Bone marrow (tissue), 2 donors: ENCODE results near the gene KRTAP17-1.

ENCODE experiments used
- DNase-seq, 2 donors: peaks; one replicate each; lab custom pipeline; 2025; lab: John Stamatoyannopoulos, UW

KRTAP17-1 gene

DNA sequence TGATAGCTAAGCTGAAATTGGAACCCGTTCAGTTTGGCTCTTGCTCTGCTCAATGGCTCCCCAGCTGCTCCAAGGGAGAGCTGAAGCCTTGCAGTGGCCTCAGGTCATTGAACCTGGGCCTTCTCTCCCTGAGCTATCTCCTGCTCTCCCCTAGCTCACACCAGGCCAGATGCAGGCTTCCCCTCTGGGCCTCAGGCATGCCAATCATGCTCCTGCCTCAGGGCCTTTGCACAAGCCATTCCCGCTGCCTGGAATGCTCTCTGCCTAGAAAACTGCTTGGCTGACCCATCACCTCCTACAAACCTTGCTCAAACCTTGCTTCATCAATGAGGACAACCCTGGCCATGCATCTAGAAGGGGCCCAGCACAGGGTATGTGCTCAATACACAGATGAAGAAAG, 16.7 kb upstream of the KRTAP17-1 start:
- no peak for DNase-seq

DNA sequence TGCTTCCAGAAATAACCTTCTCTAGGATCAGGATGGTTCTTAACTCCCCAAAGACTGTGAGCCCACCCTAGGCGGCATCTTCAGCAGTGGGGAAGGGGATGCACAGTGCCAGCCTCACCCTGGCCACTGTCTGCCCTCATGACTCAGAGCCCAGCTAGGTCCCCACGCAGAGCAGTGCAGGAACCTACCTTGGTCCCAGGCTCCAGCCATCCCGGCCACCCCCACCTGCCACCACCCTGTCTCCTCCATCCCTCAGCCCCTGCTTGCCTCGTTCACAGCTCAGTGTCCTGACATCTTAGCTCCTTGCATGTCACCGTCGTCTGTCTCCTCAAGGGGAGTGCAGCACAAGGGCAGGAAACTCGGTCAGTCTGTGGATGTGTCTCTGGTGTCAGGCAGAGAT, 16.1 kb upstream of the KRTAP17-1 start:
- no peak for DNase-seq

DNA sequence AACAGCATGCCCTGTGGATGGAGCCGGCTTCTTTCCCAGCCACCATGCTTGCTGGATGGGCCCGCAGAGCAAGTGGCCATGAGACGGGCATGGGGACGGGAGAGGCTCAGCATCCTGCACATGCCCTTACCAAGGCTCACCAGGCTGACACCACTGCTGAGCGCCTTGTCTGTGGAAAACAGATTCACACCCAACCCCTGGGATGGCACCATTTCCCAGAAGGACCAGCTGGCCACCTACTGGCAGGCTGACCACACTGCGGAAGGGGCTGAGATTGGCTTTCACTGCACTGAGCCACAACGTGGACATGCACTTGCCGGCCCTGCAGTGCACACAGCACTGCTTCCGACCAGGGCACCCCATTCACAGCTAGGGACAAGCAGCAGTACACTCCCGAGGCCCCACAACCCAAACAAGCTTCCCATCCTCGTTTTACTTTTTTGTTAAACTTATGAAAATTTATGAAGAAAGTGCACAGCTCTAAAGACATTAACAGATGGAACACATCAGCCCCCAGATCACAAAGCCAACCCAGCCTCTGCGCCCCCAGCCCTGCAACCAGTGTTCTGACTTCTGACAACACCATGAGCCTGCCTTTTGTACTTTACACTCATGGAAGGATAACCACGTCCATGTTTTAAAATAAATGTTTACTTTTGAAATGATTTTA, 13.9 kb upstream of the KRTAP17-1 start:
- no peak for DNase-seq

DNA sequence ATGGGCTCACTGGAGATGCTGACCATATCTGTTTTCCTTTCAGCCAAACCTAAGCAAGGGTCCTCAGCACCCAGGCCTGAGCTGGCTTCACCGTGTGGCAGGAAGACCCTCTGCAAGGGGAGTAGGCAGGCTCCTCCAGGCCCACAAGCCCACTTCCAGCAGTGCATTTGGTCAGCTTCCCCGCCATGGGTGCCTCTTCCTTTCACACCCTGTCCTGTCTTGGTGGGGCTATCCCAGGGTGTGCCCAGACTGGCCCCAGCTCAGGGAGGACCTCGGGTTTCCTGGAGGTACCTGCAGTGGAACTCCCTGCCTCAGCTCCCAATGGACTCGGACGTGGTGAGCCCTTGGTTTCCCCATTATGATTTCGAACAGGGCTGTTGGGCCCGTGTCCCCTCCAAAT, 12.7 kb upstream of the KRTAP17-1 start:
- no peak for DNase-seq

DNA sequence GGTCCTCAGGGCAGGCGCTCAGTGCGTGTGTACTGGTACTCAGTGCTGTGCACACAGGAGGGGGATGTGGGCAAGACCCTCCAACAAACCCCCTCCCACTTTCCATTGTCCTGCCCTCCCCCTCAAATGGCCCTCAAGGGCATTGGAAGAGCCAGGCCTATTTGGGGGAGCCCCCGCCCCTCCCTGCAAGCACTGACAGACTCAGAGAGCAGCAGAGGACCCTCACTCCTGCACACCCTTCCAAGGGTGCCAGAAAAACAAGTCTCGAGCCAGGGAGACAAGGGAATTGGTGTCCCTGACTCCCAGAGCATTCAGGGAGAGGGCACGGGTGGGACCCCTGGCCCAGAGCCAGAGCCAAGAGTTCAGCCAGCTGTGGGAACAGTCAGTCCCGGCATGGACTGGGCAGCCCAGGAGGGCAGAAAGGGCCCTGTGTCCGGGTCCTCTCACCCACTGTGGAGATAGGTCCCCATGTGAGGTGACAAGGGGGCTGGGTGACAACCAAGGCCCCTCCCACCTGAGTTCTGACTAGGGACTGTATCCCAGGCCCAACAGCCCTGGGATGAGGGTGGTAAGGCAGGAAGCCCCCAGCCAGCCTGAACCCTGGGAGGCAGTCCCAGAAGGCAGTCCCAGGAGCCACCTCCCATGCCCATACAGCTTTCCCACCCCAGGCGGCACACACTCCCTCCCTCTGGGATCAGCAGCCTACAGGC, 12.1 kb upstream of the KRTAP17-1 start:
- no peak for DNase-seq

DNA sequence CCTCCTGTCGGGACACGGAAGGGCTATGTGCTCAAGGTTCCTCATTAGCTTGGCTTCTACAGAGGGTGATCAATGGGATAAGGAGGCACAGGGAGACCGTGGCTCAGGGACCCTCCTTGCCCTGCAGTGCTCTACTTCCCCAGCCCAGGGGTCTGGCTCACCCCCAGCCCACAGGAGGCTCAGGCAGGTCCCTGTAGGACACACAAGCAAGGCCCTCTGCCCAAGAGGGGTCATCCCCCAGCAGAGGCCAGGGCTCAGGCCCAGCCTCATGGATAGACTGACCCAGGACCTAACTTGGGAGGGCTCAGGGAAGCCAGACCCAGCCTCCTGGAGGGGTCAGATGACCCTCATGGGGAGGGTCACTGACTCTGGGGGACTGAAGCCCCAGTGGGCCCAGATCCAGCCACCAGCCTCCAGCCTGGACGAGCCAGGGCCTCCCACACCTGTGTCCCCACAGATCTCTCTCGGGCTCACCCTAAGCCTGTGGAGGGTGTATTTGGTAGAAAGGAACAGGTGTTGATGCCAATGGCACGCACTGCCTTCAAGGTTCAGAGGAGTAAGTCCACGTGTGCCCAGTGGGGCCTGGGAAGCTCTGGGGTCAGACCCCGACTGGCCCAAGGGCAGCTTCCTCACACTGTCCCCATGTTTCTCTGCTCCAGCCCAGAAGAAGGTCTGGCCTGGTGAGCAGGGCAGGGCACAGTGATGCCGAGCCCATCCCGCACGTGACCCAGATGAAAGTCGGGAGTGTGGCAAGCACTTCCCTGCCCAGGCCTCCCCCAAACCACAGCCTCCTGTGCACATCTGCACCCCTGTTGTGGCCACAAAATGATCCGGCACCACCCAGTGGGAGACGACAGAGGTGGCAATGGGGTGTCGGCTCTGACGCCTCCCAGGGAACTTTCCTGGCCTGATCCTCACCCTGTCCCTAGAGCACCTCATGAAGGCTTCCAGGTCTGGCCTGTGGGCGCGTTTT, 10.9 kb upstream of the KRTAP17-1 start:
- DNase-seq = no peak

DNA sequence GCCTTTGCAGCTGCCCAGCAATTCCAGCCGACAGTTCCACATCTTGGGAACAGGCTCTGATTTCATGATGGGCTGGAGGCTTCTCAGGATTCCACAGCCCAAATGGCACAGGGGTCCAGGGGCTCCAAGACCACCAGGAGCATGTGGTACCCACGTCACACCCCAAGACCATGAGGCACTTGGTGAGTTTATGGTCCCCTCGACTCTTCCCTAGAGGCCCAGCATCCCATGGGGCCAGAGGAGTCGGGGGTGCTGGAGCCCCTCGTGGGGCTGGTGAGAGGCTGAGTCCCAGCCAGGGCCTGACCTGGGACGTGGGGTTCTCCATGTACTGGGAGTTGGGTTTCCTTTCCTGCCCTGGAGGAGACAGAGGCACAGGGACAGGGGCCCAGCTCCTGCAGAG, 10.1 kb upstream of the KRTAP17-1 start:
- no peak for DNase-seq

DNA sequence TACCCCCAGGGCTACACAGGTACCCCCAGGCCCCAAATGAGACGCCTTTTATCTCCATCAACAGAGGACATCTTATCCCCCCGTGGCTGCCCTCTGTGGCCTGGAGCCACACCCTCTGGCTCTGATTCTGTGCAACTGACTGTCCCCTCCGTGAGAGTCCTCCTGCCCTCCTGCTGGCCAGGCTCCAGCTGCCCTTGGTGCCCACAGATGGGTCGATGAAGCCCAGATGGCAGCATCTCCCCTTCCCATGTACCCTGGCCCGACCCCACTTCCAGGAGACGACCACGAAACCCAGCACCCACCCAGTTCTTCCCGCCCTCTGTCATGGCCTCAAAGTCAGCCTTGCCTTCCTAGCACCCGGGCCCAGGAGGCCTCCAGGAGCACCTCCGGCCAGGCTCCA, 9.6 kb upstream of the KRTAP17-1 start:
- no peak for DNase-seq

DNA sequence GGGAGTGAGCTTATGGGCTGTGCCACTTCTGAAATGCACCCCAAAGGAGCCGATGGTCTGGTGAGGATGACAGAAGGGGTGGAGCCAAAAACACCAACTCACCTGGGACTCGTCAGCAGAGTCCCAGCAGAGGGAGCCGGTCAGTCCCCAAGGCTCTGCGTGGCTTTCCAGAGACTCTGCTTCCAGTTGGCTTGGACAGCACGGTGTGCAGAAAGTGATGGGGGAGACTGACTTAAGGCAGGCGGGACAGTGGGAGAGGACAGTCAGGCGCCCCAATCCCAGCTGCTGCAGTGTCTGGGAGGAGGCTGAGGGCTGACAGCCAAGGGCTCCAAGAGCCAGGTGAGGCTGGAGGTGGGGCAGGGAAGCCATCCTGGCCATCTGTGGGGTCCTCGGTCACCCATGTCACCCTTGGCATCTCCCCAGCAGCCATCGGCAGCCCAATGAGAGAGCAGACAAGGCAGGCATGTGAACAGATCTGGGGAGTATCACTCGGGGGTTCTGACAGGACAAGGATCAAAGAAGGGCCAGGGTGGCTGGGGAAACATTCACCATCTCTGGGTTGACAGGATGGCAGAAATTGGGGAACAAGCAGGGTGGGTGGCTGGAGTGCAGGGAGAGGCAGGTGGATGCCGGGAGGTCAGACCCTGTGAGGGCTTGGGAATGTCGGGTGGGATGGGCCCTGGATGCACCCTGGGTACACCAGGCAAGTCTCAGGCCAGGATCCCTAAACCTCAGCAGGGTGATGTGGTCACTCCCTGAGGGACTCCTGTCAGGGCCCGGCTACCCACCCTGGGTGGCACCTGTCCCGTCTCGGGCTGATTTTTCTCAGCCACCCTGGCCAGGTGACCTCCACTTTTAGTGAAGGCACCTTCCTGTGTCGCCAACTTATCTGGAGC, 8.9 kb upstream of the KRTAP17-1 start:
- DNase-seq = no peak

DNA sequence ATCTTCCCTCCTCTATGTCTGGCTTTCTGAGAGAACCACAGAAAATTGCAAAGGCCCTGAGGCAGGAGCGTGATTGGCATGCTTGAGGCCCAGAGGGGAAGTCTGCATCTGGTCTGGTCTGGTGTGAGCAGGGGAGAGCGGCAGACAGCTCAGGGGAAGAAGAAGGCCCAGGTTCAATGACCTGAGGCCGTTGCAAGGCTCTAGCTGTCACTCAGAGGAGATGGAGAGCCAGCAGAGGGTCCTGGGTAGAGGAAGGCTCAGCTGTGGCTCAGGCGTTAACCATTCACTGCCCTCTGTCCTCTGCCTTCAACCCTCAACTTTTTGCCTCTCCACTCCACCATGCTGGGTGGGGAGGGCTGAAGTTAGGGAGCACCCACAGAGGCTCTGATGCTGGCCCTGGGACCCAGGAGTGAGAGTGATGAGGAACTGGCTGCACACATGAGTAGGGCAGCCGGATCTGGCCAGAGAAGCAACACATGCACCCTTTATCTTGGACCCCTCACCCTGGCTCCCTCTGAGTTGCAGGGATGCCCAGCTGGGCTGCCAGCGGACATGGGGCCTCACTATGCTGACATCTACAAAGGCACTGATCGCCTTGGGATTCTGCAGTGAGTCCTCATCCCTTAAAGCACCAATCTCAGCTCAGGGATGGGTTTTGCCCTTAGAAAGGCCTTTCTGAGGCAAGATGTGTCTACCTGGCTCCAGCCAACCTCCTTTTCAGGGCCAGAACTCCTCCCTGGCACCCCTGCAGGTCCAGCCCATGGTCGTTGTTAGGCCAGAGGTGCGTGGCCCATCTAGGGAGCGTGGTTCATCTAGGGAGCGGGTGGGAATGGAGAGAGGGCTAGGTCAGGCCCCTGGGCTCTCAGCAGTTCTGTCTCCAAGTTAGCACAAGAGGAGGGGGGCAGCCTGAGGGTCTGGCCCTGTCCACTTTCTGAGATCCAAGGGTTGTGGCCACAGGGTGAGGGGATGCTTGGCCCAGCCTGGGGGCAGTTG, 7.7 kb upstream of the KRTAP17-1 start:
- DNase-seq = no peak

DNA sequence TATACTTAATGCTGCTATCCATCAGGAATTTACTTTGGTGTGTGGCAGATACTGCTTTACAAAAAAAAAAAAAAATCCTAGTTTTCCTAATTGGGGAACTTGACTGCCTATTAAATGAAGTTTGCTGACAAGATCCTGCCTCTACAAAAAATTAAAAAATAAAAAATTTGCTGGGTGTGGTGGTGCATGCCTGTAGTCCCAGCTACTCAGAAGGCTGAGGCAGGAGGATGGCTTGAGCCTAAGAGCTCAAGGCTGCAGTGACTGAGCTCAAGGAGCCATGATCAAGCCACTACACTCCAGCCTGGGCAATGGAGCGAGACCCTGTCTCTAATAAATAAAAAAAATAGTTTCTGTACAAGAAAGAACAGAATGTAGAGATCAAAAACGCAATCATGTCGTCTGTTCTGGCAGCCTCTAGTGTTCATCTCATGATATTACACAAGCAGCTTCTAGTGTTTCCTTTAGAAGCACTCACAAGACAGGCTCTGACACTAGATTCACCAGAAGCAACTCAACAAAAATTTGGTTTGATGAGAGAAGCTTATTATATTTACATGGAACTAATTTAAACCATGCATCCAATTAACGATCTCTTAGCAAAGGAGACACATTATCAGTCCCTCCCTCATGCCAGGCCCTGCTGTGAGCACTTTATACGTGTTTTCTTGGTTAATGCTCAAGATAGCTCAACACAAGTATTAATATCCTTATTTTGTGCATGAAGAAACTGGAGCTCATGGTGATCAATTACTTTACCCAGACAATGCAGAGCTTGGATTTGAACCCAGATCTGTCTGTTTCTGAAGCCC, 6.8 kb upstream of the KRTAP17-1 start:
- DNase-seq = peak in 1 of 2 donors; percentile 37

DNA sequence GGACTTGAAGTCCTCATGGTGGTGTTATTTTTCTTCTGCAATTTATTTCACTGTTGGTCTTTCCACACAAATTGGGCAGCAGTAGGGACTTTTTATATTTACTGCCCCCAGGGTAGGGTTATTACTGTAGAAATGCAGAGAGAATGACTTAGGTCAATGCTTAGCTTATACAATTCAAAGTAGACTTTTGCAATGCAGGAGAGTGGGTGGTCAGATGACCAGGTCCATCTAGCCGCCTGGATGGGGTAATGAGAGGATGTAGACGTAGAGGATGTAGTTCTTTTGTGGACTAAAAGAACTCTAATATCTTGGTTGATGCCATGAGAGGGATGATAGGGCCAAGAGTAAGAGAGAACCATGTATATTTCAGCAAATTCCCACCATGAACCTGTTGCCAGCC, 2.7 kb upstream of the KRTAP17-1 start:
- no peak for DNase-seq

DNA sequence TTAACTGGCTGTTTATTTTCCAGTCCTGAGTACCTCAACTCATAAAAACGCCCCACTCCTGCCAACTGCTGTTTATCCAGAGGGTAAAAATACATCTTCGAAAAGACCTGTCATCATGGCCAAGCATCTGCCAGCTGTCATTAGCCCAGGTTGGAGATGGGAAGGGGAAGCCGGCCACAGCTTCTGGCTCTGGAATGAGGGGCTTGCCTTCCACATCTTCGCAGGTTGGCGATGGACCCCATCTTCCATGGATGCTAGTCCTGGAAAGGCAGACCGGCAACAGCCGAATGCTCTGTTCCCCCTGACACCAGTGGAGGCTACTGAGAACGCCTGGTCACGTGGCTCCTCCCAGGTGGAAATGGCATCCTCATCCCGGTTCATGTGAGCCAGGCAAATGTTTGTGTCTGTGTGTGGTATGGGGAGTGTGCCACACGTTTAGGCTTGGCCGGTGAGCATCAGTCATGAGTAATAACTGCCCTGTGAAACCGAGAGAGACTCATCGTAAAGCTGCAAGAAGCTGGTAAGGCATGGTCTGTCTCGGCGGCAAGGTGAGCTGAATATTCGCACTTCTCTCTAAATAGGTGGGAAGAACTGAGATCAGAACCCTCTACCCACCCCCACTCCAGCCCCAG, 420 bp upstream of the KRTAP17-1 start:
- no peak for DNase-seq

DNA sequence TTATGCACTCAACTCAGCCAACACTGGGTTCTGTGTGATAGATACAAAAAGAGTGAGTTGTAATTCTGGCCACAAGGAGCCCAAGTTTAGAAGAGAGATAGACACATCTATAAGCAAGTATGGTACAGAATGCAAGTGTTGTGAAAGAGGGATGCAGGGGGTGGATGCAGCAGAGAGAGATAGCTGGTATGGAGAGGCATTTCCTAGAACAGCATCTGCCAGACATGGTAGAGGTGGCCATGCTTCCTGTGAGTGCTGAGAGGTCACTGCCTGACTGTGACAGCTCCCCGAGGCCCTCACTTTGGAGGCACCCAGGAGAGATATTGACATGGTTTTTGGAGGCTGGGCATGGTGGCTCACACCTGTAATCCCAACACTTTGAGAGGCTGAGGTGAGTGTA, 4.4 kb downstream of the KRTAP17-1 start:
- DNase-seq = no peak

DNA sequence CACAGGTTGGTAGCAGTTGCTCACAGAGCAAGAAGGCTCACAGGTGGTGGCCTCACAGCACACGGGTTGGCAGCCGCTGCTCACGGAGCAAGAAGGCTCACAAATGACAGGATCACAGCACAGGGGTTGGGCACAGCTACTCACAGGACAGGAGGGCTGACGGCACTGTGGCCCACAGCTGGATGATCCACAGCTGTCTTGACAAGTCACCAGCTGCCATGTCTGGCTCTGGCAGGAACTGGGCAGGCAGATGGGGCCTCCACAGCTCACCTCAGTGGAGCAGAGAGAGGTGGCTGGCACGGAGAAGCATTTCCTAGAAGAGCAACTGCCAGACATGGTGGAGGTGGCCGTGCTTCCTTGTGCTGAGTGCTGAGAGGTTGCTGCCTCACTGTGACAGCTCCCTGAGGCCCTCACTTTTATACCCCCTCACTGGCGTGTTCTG, 6.6 kb downstream of the KRTAP17-1 start, which contains the start of gene KRTAP16-1:
Gene KRTAP16-1 (minus strand): TSS at position 392 of the 442 bp plus-strand sequence. CDS start 56 bp downstream, at position 336.
- peak in 1 of 2 donors; percentile 43 for DNase-seq

DNA sequence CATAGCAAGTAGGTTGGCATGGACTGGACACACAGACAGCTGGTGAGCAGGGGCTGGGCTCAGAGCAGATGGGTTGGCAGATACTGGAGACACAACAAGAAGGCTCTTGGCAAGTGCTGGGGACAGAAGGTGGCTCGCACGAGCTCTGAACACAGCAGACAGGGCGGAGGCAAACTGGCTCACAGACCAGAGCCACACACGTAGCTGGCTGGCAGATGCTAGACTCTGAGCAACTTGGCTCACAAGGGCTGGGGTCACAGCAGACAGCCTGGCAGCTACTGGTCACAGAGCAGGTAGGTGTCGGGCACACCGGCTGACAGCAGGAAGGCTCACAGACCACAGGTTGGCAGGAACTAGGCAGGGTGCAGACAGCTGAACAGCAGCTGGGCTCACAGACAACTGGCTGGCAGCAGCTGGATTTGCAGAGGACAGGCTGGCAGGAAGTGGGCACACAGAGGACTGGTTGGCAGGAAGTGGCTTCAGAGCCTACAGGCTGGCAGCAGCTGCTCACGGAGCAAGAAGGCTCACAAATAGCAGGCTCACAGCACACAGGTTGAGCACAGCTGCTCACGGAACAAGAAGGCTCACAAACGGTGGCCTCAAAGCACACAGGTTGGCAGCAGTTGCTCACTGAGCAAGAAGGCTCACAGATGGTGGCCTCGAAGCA, 7.1 kb downstream of the KRTAP17-1 start:
- peak in 1 of 2 donors; percentile 70 for DNase-seq

DNA sequence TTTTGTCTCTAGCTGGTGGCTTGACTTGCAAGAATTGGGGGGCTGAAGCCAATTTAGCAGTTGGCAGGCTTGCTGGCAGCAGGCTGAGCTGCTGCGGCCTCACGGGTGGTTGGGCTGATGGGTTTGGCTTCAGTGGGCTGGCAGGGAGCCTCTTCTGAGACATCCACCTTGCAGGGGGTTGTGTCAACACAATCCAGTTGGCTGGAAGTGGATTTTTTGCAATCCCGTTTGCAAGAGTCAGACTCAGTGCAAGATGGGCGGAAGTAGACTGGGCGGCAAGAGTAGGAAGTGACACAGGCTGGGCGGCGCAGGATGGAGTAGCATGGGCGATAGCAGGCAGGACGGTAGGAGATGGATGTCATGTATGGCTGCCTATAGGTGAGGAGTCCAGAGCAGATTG, 7.9 kb downstream of the KRTAP17-1 start:
- DNase-seq = no peak

DNA sequence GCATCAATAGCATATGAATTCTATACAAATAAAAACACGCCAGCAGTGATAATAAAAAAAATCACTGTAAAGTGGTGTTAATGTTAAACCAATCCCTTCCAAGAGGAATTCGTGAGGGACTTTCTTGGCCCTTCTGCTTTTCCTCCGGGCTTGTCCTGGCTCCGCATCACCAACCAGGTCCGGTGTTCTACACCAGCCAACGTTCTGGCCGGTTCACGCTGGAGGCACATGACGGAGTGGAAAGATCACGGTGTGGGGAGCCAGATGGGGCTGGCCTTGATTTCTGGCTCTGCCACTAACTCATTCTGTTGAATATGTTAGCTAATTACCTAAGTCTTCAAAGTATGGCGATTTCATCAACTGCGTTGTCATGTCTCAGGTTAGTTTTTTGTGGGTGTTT, 11.4 kb downstream of the KRTAP17-1 start:
- no peak for DNase-seq
